HepG2 (cell line): ENCODE results near the gene DRC7. TPM values are rescaled to one million over a fixed set of nuclear protein-coding genes. Genes with fewer than 3 reads are reported as not detected.

ENCODE experiments used
- BRD4 ChIP-seq: sonication (generic); formaldehyde crosslinking; IDR thresholded peaks from 2 replicates; pipeline ENCODE4 v1.4.0; 2020; ENCODE audit warnings: missing genetic modification reagents
- EZH2 ChIP-seq: conservative IDR thresholded peaks from 2 replicates; pipeline ENCODE4 v1.6.1; 2012; ENCODE audit warnings: mild to moderate bottlenecking, low read depth, low read length, moderate library complexity
- JARID2 ChIP-seq: sonication (generic); formaldehyde crosslinking; IDR thresholded peaks from 2 replicates; pipeline ENCODE4 v1.8.1; 2023; ENCODE audit warnings: missing genetic modification reagents, inconsistent platforms; ENCODE audit not compliant: insufficient replicate concordance
- NFE2L2 ChIP-seq: fragments of 150-350 bp; IDR thresholded peaks from 2 replicates; pipeline ENCODE4 v1.6.1; 2014; ENCODE audit warnings: low read length
- SAFB2 ChIP-seq: sonication (generic); formaldehyde crosslinking; IDR thresholded peaks from 2 replicates; pipeline ENCODE4 v1.5.1; 2020; ENCODE audit warnings: missing genetic modification reagents, low read depth, mild to moderate bottlenecking, borderline replicate concordance
- TAF15 ChIP-seq: fragments of 200-400 bp; formaldehyde crosslinking; IDR thresholded peaks from one replicate; pipeline ENCODE4 v1.6.1; 2018; ENCODE audit warnings: mild to moderate bottlenecking, low read depth, low read length; ENCODE audit not compliant: poor library complexity, severe bottlenecking
- THAP9 ChIP-seq: sonication (generic); formaldehyde crosslinking; IDR thresholded peaks from 2 replicates; pipeline ENCODE4; 2020; ENCODE audit warnings: missing genetic modification reagents, mild to moderate bottlenecking, borderline replicate concordance
- ZFP41 ChIP-seq: sonication (generic); formaldehyde crosslinking; IDR thresholded peaks from 2 replicates; pipeline ENCODE4 v1.4.0; 2020; ENCODE audit warnings: mild to moderate bottlenecking, missing genetic modification reagents, borderline replicate concordance
- ZNF598 ChIP-seq: sonication (generic); formaldehyde crosslinking; IDR thresholded peaks from 2 replicates; pipeline ENCODE4 v1.5.1; 2020; ENCODE audit warnings: mild to moderate bottlenecking, missing genetic modification reagents, borderline replicate concordance
- ZNF674 ChIP-seq: sonication (generic); formaldehyde crosslinking; IDR thresholded peaks from 2 replicates; pipeline ENCODE4 v1.5.0; 2020; ENCODE audit warnings: low read depth, mild to moderate bottlenecking, missing genetic modification reagents
- polyA plus RNA-seq, 8 experiments: library from polyadenylated mRNA; depleted of rRNA in 3 of 8; stranded (reverse) in 7 of 8; unstranded in 1 of 8; fragments of >200 nt; fragmentation: Illumina TruSeq in 4 of 8; extraction: Trizol in 4 of 8; gene quantifications; 2 replicates each; pipeline versions ENCODE4 v1.2.1 to v1.2.3, GENCODE V29; 2011 to 2016; ENCODE audit warnings: low read depth in 4 of 8, missing spikeins in 1 of 8, mixed read lengths in 1 of 8; ENCODE audit not compliant: insufficient read depth in 1 of 8
- total RNA-seq, 5 experiments: library from RNA; depleted of rRNA; stranded (reverse); fragments of >200 nt; fragmentation: Illumina TruSeq; extraction: Trizol; gene quantifications; 2 replicates each; pipeline ENCODE4 v1.2.3, GENCODE V29; 2016; ENCODE audit warnings: low read depth in 1 of 5
- TF ChIP-seq, protein P1 (sequence below): sonication (generic); formaldehyde crosslinking; IDR thresholded peaks from 2 replicates; pipeline ENCODE4 v1.5.0; 2020; ENCODE audit warnings: mild to moderate bottlenecking, missing genetic modification reagents
- TF ChIP-seq, protein P2 (sequence below): sonication (generic); formaldehyde crosslinking; IDR thresholded peaks from one replicate; pipeline ENCODE4 v1.5.1; 2020; ENCODE audit warnings: mild to moderate bottlenecking, missing genetic modification reagents; ENCODE audit errors: not compliant biosample characterization
- TF ChIP-seq, protein P3 (sequence below): sonication (generic); formaldehyde crosslinking; IDR thresholded peaks from 2 replicates; pipeline ENCODE4 v1.4.0; 2020; ENCODE audit warnings: missing genetic modification reagents, borderline replicate concordance

DRC7 gene
- total and polyA plus RNA-seq, 2 of the 13 experiments (the other 11 are each of a cell fraction or from before 2014, with no cell fraction given) = 2.7 to 3.4 TPM

- TF ChIP-seq ZNF674 (CRISPR knock-in tag) (no peak), THAP9 (CRISPR knock-in tag) (no peak), ZNF598 (no peak), ZFP41 (CRISPR knock-in tag) (no peak), TAF15 (no peak), NFE2L2 (no peak), EZH2 (no peak), JARID2 (CRISPR knock-in tag) (no peak), SAFB2 (CRISPR knock-in tag) (no peak), BRD4 (CRISPR knock-in tag) (no peak)
- TF ChIP-seq, protein P1, sequence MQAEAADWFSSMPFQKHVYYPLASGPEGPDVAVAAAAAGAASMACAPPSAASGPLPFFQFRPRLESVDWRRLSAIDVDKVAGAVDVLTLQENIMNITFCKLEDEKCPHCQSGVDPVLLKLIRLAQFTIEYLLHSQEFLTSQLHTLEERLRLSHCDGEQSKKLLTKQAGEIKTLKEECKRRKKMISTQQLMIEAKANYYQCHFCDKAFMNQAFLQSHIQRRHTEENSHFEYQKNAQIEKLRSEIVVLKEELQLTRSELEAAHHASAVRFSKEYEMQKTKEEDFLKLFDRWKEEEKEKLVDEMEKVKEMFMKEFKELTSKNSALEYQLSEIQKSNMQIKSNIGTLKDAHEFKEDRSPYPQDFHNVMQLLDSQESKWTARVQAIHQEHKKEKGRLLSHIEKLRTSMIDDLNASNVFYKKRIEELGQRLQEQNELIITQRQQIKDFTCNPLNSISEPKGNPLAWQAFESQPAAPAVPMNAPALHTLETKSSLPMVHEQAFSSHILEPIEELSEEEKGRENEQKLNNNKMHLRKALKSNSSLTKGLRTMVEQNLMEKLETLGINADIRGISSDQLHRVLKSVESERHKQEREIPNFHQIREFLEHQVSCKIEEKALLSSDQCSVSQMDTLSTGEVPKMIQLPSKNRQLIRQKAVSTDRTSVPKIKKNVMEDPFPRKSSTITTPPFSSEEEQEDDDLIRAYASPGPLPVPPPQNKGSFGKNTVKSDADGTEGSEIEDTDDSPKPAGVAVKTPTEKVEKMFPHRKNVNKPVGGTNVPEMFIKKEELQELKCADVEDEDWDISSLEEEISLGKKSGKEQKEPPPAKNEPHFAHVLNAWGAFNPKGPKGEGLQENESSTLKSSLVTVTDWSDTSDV (CRISPR knock-in tag) = no peak
- TF ChIP-seq, protein P2, sequence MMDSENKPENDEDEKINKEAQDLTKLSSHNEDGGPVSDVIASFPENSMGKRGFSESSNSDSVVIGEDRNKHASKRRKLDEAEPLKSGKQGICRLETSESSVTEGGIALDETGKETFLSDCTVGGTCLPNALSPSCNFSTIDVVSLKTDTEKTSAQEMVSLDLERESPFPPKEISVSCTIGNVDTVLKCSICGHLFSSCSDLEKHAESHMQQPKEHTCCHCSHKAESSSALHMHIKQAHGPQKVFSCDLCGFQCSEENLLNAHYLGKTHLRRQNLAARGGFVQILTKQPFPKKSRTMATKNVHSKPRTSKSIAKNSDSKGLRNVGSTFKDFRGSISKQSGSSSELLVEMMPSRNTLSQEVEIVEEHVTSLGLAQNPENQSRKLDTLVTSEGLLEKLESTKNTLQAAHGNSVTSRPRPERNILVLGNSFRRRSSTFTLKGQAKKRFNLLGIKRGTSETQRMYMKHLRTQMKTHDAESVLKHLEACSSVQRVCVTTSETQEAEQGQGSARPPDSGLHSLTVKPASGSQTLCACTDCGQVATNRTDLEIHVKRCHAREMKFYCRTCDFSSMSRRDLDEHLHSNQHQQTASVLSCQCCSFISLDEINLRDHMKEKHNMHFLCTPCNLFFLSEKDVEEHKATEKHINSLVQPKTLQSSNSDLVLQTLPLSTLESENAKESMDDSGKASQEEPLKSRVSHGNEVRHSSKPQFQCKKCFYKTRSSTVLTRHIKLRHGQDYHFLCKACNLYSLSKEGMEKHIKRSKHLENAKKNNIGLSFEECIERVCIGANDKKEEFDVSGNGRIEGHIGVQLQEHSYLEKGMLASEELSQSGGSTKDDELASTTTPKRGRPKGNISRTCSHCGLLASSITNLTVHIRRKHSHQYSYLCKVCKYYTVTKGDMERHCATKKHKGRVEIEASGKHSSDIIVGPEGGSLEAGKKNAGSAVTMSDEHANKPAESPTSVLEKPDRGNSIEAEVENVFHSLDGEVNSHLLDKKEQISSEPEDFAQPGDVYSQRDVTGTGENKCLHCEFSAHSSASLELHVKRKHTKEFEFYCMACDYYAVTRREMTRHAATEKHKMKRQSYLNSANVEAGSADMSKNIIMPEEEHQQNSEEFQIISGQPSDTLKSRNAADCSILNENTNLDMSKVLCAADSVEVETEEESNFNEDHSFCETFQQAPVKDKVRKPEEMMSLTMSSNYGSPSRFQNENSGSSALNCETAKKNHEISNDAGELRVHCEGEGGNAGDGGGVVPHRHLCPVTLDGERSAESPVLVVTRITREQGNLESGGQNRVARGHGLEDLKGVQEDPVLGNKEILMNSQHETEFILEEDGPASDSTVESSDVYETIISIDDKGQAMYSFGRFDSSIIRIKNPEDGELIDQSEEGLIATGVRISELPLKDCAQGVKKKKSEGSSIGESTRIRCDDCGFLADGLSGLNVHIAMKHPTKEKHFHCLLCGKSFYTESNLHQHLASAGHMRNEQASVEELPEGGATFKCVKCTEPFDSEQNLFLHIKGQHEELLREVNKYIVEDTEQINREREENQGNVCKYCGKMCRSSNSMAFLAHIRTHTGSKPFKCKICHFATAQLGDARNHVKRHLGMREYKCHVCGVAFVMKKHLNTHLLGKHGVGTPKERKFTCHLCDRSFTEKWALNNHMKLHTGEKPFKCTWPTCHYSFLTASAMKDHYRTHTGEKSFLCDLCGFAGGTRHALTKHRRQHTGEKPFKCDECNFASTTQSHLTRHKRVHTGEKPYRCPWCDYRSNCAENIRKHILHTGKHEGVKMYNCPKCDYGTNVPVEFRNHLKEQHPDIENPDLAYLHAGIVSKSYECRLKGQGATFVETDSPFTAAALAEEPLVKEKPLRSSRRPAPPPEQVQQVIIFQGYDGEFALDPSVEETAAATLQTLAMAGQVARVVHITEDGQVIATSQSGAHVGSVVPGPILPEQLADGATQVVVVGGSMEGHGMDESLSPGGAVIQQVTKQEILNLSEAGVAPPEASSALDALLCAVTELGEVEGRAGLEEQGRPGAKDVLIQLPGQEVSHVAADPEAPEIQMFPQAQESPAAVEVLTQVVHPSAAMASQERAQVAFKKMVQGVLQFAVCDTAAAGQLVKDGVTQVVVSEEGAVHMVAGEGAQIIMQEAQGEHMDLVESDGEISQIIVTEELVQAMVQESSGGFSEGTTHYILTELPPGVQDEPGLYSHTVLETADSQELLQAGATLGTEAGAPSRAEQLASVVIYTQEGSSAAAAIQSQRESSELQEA (CRISPR knock-in tag) = no peak
- TF ChIP-seq, protein P3, sequence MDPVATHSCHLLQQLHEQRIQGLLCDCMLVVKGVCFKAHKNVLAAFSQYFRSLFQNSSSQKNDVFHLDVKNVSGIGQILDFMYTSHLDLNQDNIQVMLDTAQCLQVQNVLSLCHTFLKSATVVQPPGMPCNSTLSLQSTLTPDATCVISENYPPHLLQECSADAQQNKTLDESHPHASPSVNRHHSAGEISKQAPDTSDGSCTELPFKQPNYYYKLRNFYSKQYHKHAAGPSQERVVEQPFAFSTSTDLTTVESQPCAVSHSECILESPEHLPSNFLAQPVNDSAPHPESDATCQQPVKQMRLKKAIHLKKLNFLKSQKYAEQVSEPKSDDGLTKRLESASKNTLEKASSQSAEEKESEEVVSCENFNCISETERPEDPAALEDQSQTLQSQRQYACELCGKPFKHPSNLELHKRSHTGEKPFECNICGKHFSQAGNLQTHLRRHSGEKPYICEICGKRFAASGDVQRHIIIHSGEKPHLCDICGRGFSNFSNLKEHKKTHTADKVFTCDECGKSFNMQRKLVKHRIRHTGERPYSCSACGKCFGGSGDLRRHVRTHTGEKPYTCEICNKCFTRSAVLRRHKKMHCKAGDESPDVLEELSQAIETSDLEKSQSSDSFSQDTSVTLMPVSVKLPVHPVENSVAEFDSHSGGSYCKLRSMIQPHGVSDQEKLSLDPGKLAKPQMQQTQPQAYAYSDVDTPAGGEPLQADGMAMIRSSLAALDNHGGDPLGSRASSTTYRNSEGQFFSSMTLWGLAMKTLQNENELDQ (CRISPR knock-in tag) = no peak
These were observed 15.1 kb downstream of the DRC7 start (continued) for GRCh38 chr16:57709663-57710062.
